ENCODE data around the gene SPRING1.
A peak's percentile ranks its signal among the peaks of the same experiment; 100 is the strongest.

The SPRING1 gene

GRCh38 chr12:116707751-116708150, 30.1 kb downstream of the SPRING1 start:
- DNase-seq, result no peak

GRCh38 chr12:116703214-116703795, 34.6 kb downstream of the SPRING1 start:
- peak; percentile 25 for DNase-seq

- DNase-seq, result no peak
These were observed 36.4 kb downstream of the SPRING1 start for GRCh38 chr12:116701432-116701831.

- no peak for DNase-seq
These were observed 37.8 kb downstream of the SPRING1 start for GRCh38 chr12:116700066-116700465.

GRCh38 chr12:116698554-116699075, 39.3 kb downstream of the SPRING1 start:
- DNase-seq, result no peak

GRCh38 chr12:116698116-116698515, 39.8 kb downstream of the SPRING1 start:
- no peak for DNase-seq

GRCh38 chr12:116697716-116698115, 40.2 kb downstream of the SPRING1 start:
- no peak for DNase-seq

GRCh38 chr12:116697305-116697704, 40.6 kb downstream of the SPRING1 start:
- DNase-seq, result no peak

- DNase-seq, result no peak
These were observed 42.5 kb downstream of the SPRING1 start for GRCh38 chr12:116695464-116695725.

- no peak for DNase-seq
These were observed 43.0 kb downstream of the SPRING1 start for GRCh38 chr12:116694653-116695463.

- peak; percentile 56 for DNase-seq
These were observed 44.3 kb downstream of the SPRING1 start for GRCh38 chr12:116693286-116694227.

GRCh38 chr12:116692605-116693004, 45.3 kb downstream of the SPRING1 start:
- DNase-seq, result no peak

GRCh38 chr12:116691636-116692035, 46.2 kb downstream of the SPRING1 start:
- no peak for DNase-seq

- DNase-seq, result no peak
These were observed 46.7 kb downstream of the SPRING1 start for GRCh38 chr12:116691205-116691604.

GRCh38 chr12:116689979-116690744, 47.7 kb downstream of the SPRING1 start:
- DNase-seq, result no peak

GRCh38 chr12:116689521-116689920, 48.3 kb downstream of the SPRING1 start:
- DNase-seq, result no peak

All from NCI-H446 treated with DMSO at 0.1 percent for 48 hours (cell line).